ENCODE results near the gene RRP15. TPM values are rescaled to one million over a fixed set of nuclear protein-coding genes. Genes with fewer than 3 reads are reported as not detected.

The RRP15 gene
- total and polyA plus RNA-seq, 2 of the 8 experiments (the other 6 are each of a cell fraction or from before 2014, with no cell fraction given): 3.7 to 52.8 TPM

- Histone ChIP-seq H3K79me1 (ENCODE audit: low read depth, low read length) (no peaks in the 10 kb centered on the region), H3K27me3 (replicated peaks in 1 of 4; ENCODE audit: control insufficient read depth in 3 of 4, extremely low read depth in 1 of 4, insufficient read depth in 3 of 4, low read length in 3 of 4) (no peaks in the 10 kb centered on the region), H2BK15ac (ENCODE audit: low read length) (no peak overlapping the region), H4K5ac (ENCODE audit: insufficient read length, low read depth, low read length) (no peak overlapping the region), H3K4me2 (ENCODE audit: insufficient read depth in 1 of 2, low read depth in 2 of 2, low read length in 2 of 2) (no peak overlapping the region), H2BK20ac (ENCODE audit: low read length) (no peak overlapping the region), H3K9ac (replicated peaks in 1 of 4; ENCODE audit: extremely low read depth in 1 of 4, low read depth in 3 of 4, low read length in 3 of 4) (no peak overlapping the region), H4K91ac (replicated peaks; ENCODE audit: insufficient read length, low read length) (no peak overlapping the region), H3K9me3 (ENCODE audit: insufficient read depth in 2 of 2, low read depth in 1 of 2, low read length in 1 of 2) (no peaks in the 10 kb centered on the region), H3K56ac (replicated peaks; ENCODE audit: insufficient read length, low read depth, low read length) (no peak overlapping the region), H3K4me1 (replicated peaks in 1 of 4; ENCODE audit: control insufficient read depth in 3 of 4, insufficient read depth in 4 of 4, low read length in 3 of 4) (no peaks in the 10 kb centered on the region), H2AK5ac (ENCODE audit: low read depth, low read length) (no peak overlapping the region), H3K23me2 (ENCODE audit: low read depth, low read length) (no peaks in the 10 kb centered on the region), H3K23ac (ENCODE audit: insufficient read length) (no peak overlapping the region), H2AFZ (ENCODE audit: low read length) (no peak overlapping the region), H4K8ac (ENCODE audit: extremely low read depth, insufficient read depth, low read length) (no peak overlapping the region), H3K14ac (ENCODE audit: insufficient read length) (no peak overlapping the region), H3K27ac (ENCODE audit: low read depth, low read length) (no peak overlapping the region), H3K36me3 (ENCODE audit: control insufficient read depth in 2 of 4, insufficient read depth in 4 of 4, low read length in 3 of 4) (peaks cover 0 to 23% (median 8%) of the 10 kb centered on the region in 4 experiments; a peak in 5 of 8 replicates), H4K20me1 (replicated peaks in 1 of 2; ENCODE audit: control insufficient read depth in 1 of 2, insufficient read depth in 2 of 2, low read length in 2 of 2) (no peaks in the 10 kb centered on the region), H3K4me3 (ENCODE audit: extremely low read depth in 1 of 4, insufficient read depth in 2 of 4, low read depth in 3 of 4, low read length in 4 of 4) (no peak overlapping the region), H2BK120ac (replicated peaks; ENCODE audit: low read depth, low read length) (no peak overlapping the region), H3K18ac (ENCODE audit: extremely low read depth, low read length) (no peak overlapping the region), H2BK12ac (ENCODE audit: low read depth, low read length) (no peak overlapping the region), H3K79me2 (ENCODE audit: control insufficient read depth in 1 of 2, insufficient read depth in 2 of 2, low read length in 2 of 2) (peaks cover 0 to 4% of the 10 kb centered on the region in 2 experiments; a peak in 2 of 4 replicates), H3K4ac (replicated peaks; ENCODE audit: insufficient read length, low read depth, low read length) (no peak overlapping the region), H2BK5ac (ENCODE audit: low read depth, low read length) (no peak overlapping the region)
- CTCF ChIA-PET (ENCODE audit: partially characterized antibody): interaction anchor here (0.7 to 1.5 kb wide), 3 partner anchors 16 to 255 kb away, joined by 3 to 6 read pairs (median 3); no protein-coding TSS in a partner anchor
- WGBS, 2 experiments (ENCODE audit: extremely low coverage in 1 of 2, insufficient coverage in 1 of 2, insufficient read length in 1 of 2, insufficient replicate concordance in 2 of 2, low coverage in 1 of 2, low lambda C conversion rate in 2 of 2, missing lambda C conversion rate in 1 of 2): 87% methylated on average over 16 of the region's 17 CpGs; no CpG with 5 or more reads in 1 of the 2 experiments
- no peak for FAIRE-seq
- POLR2A ChIA-PET (ENCODE audit: partially characterized antibody): interaction anchor here (1.5 kb wide), 1 partner anchor 38 kb away, joined by 3 read pairs; the partner anchor contains the start of gene RRP15
- DNase-seq (ENCODE audit: low read depth in 1 of 2, low spot score in 2 of 2): no peak
- TF ChIP-seq JUND (IDR thresholded peaks at IDR 0.05; ENCODE audit: low read length) (no peak), GABPA (IDR thresholded peaks at IDR 0.05; ENCODE audit: borderline replicate concordance, insufficient read depth, low read length) (no peak), POLR2AphosphoS5 (IDR thresholded peaks at IDR 0.05; ENCODE audit: low read depth, low read length) (no peak), ASH2L (IDR thresholded peaks at IDR 0.05; ENCODE audit: low read length) (no peak), NANOG (IDR thresholded peaks at IDR 0.05; ENCODE audit: insufficient read depth, low read depth, low read length, poor library complexity, severe bottlenecking) (no peak)
Observed at GRCh38 chr1:218322762-218323161, 37.7 kb downstream of the RRP15 start.

All from H1 (cell line).